Caco-2 (cell line): ENCODE results near the gene WDR49. TPM values are rescaled to one million over a fixed set of nuclear protein-coding genes. Genes with fewer than 3 reads are reported as not detected.

Experiments used
- BruUV-seq: library from RNA; stranded (reverse); fragments of 400-500 nt; replicated peaks from 2 replicates; lab custom pipeline; 2021; lab: Mats Ljungman, UMichigan
- CTCF ChIA-PET: fragments of 300-600 bp; sonication (Branson Sonifier 250); formaldehyde crosslinking; loops from one replicate; lab custom pipeline; 2022; ENCODE audit warnings: antibody characterized with exemption; lab: Charles Lee
- POLR2A ChIA-PET: fragments of 300-600 bp; sonication (Branson Sonifier 250); formaldehyde crosslinking; loops from one replicate; lab custom pipeline; 2022; ENCODE audit warnings: antibody characterized with exemption; lab: Charles Lee
- DNase-seq, 2 experiments: peaks; one replicate each; pipeline versions ENCODE4 v3.0.0 to v3.0.0-alpha.2; 2020 to 2022
- H3K27me3 ChIP-seq: replicated peaks from 2 replicates; pipeline ENCODE4 v1.6.0; 2011; ENCODE audit warnings: low read length; ENCODE audit not compliant: control insufficient read depth, insufficient read depth
- H3K36me3 ChIP-seq: 2 replicates; pipeline ENCODE4 v1.5.1; 2011; ENCODE audit warnings: low read length; ENCODE audit not compliant: control insufficient read depth, insufficient read depth
- H3K4me1 ChIP-seq: fragments of 250-450 bp; sonication (Bioruptor Pico); 2 replicates; pipeline ENCODE4 v1.5.1; 2020; ENCODE audit warnings: mild to moderate bottlenecking
- H3K4me3 ChIP-seq: 2 replicates; pipeline ENCODE4 v1.5.1; 2011; ENCODE audit warnings: low read depth, mild to moderate bottlenecking, control low read depth, low read length
- H3K9me3 ChIP-seq: fragments of 250-450 bp; sonication (Bioruptor Pico); 2 replicates; pipeline ENCODE4 v1.5.1; 2020; ENCODE audit warnings: mild to moderate bottlenecking, moderate library complexity
- H3K27ac Mint-ChIP-seq: one replicate; pipeline ENCODE4 v1.8.0; 2022; ENCODE audit warnings: mixed read lengths; ENCODE audit not compliant: unreplicated experiment
- H3K27me3 Mint-ChIP-seq: one replicate; pipeline ENCODE4 v1.8.0; 2022; ENCODE audit warnings: mixed read lengths; ENCODE audit not compliant: insufficient read depth, unreplicated experiment
- H3K36me3 Mint-ChIP-seq: one replicate; pipeline ENCODE4 v1.8.0; 2022; ENCODE audit warnings: mild to moderate bottlenecking, mixed read lengths; ENCODE audit not compliant: insufficient read depth, unreplicated experiment
- H3K4me1 Mint-ChIP-seq: one replicate; pipeline ENCODE4 v1.8.0; 2022; ENCODE audit warnings: low read depth, mixed read lengths; ENCODE audit not compliant: unreplicated experiment
- H3K4me3 Mint-ChIP-seq: one replicate; pipeline ENCODE4 v1.8.0; 2022; ENCODE audit warnings: mild to moderate bottlenecking, moderate library complexity, mixed read lengths; ENCODE audit not compliant: unreplicated experiment
- H3K9me3 Mint-ChIP-seq: one replicate; pipeline ENCODE4 v1.8.0; 2022; ENCODE audit warnings: mixed read lengths; ENCODE audit not compliant: unreplicated experiment
- CTCF ChIP-seq, 2 experiments: fragments of 200-600 bp in 1 of 2; IDR thresholded peaks; 1 replicate in 1 of 2; 2 replicates in 1 of 2; pipeline versions ENCODE4 v1.5.1 to v1.8.0; 2011 to 2022; ENCODE audit warnings: antibody characterized with exemption in 1 of 2, control low read depth in 1 of 2, inconsistent platforms in 1 of 2, low read depth in 1 of 2, low read length in 1 of 2, mild to moderate bottlenecking in 1 of 2, moderate library complexity in 1 of 2; ENCODE audit not compliant: insufficient read depth in 1 of 2, severe bottlenecking in 1 of 2, unreplicated experiment in 1 of 2
- intact Hi-C: fragments of 100-400 bp; cut with micrococcal nuclease; formaldehyde crosslinking; loops from one replicate; pipeline ENCODE4 v1.10.0; 2022; ENCODE audit not compliant: unreplicated experiment
- total RNA-seq: library from RNA; stranded (reverse); gene quantifications from 2 replicates; pipeline ENCODE4 v1.2.3, GENCODE V29; 2022

Gene WDR49
- total RNA-seq, 1 experiment from 2014 or later, result 0.32 TPM

- no TSS peak for BruUV-seq
- no peak for TF ChIP-seq CTCF (IDR thresholded peaks at IDR 0.05; ENCODE audit: insufficient read depth in 1 of 2, low read depth in 1 of 2, low read length in 1 of 2, severe bottlenecking in 1 of 2, unreplicated experiment in 1 of 2)
- POLR2A ChIA-PET, result no interaction called here
- Histone ChIP-seq H3K27me3 (no peaks in the 10 kb centered on the region), H3K9me3 (peaks cover 6% of the 10 kb centered on the region), H3K36me3 (no peaks in the 10 kb centered on the region; the same call in none of the 2 replicates), H3K4me1 (no peaks in the 10 kb centered on the region; the same call in 1 of the 2 replicates), H3K4me3 (no peak overlapping the region)
- intact Hi-C loops, result no loop called here
- H3K4me3 Mint-ChIP-seq, result no peak overlapping the region
- DNase-seq, result no peak
- H3K36me3 Mint-ChIP-seq, result peaks cover 57% of the 10 kb centered on the region
- H3K27ac Mint-ChIP-seq, result no peak overlapping the region
- H3K27me3 Mint-ChIP-seq, result no peaks in the 10 kb centered on the region
- H3K9me3 Mint-ChIP-seq, result peaks cover 28% of the 10 kb centered on the region
- H3K4me1 Mint-ChIP-seq, result no peaks in the 10 kb centered on the region
- CTCF ChIA-PET, result no interaction called here
Measured at GRCh38 chr3:167679526-167679925, 25.8 kb upstream of the WDR49 start.

GRCh38 chr3:167675848-167676247 lies 22.1 kb upstream of the WDR49 start:
- intact Hi-C loops, result no loop called here
- no peak overlapping the region for H3K27ac Mint-ChIP-seq
- no peaks in the 10 kb centered on the region; the same call in 1 of the 2 replicates for H3K36me3 ChIP-seq
- no peaks in the 10 kb centered on the region for H3K27me3 ChIP-seq
- H3K4me1 Mint-ChIP-seq, result no peaks in the 10 kb centered on the region
- H3K4me3 ChIP-seq, result no peak overlapping the region
- no TSS peak for BruUV-seq
- no peaks in the 10 kb centered on the region; the same call in 1 of the 2 replicates for H3K4me1 ChIP-seq
- H3K36me3 Mint-ChIP-seq, result peaks cover 49% of the 10 kb centered on the region
- peaks cover 38% of the 10 kb centered on the region for H3K9me3 Mint-ChIP-seq
- H3K4me3 Mint-ChIP-seq, result no peak overlapping the region
- ChIA-PET CTCF (no interaction called here), POLR2A (no interaction called here)
- peaks cover 6% of the 10 kb centered on the region for H3K9me3 ChIP-seq
- no peak for TF ChIP-seq CTCF (IDR thresholded peaks at IDR 0.05; ENCODE audit: insufficient read depth in 1 of 2, low read depth in 1 of 2, low read length in 1 of 2, severe bottlenecking in 1 of 2, unreplicated experiment in 1 of 2)
- DNase-seq, result no peak
- no peaks in the 10 kb centered on the region for H3K27me3 Mint-ChIP-seq

GRCh38 chr3:167673221-167673620 lies 19.5 kb upstream of the WDR49 start:
- Mint-ChIP-seq H3K9me3 (peaks cover 38% of the 10 kb centered on the region), H3K27ac (no peak overlapping the region), H3K36me3 (peaks cover 41% of the 10 kb centered on the region), H3K27me3 (no peaks in the 10 kb centered on the region), H3K4me3 (no peak overlapping the region), H3K4me1 (no peaks in the 10 kb centered on the region)
- POLR2A ChIA-PET, result no interaction called here
- Histone ChIP-seq H3K27me3 (no peaks in the 10 kb centered on the region), H3K4me1 (no peaks in the 10 kb centered on the region), H3K9me3 (peaks cover 6% of the 10 kb centered on the region), H3K4me3 (no peak overlapping the region), H3K36me3 (no peaks in the 10 kb centered on the region; the same call in 1 of the 2 replicates)
- no TSS peak for BruUV-seq
- intact Hi-C loops, result no loop called here
- no peak for DNase-seq
- CTCF ChIA-PET, result no interaction called here
- no peak for TF ChIP-seq CTCF (IDR thresholded peaks at IDR 0.05; ENCODE audit: insufficient read depth in 1 of 2, low read depth in 1 of 2, low read length in 1 of 2, severe bottlenecking in 1 of 2, unreplicated experiment in 1 of 2)
